GM12875 (cell line): ENCODE results near the gene PCBP3.

Experiments used
- H3K4me3 ChIP-seq: one replicate; pipeline ENCODE4 v1.5.1; 2011; ENCODE audit warnings: low read depth, low read length, control low read depth
- CTCF ChIP-seq: IDR thresholded peaks from 2 replicates; pipeline ENCODE4 v1.5.1; 2011; ENCODE audit warnings: low read depth, mild to moderate bottlenecking, control low read depth, inconsistent platforms, low read length, moderate library complexity, borderline replicate concordance; ENCODE audit not compliant: insufficient read depth

The PCBP3 gene

GRCh38 chr21:45864436-45864835 lies 220.9 kb downstream of the PCBP3 start:
- no peak overlapping the region for H3K4me3 ChIP-seq
- TF ChIP-seq CTCF = no peak

DNA sequence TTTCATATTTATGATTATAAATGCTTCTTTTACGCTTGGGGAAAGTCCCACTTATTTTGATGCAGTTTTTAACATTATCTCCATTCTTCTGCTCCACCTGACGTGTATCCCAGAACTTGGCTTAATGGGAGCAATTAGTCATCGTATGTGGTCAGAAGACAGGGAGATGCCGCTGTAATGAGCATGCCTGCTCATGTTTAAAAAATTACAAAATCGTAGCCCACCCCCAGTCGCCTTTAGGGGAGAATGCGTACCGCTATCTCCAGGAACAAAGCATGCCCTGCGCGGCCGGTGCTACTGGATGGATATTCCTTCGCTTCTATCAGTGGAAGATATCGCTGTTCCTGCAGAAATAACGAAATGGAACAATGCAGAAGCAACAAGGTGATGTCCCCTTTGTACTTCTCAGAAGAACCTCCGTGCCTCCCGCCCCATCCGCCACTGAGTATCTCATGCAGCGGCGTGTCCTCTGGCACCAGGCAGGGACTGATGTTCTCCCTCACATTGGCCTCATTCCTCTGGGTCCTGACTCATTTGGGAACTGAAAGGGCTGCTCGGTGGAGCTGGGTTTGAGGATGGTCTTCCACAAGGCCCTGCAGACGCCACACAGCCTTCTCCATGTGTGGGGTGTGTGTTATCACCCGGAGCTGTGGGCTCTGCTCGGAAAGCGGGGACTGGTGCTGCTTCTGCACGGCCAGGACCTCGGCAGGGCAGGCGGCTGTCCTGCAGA lies 221.7 kb downstream of the PCBP3 start:
- no peak for TF ChIP-seq CTCF
- H3K4me3 ChIP-seq = no peak overlapping the region

DNA sequence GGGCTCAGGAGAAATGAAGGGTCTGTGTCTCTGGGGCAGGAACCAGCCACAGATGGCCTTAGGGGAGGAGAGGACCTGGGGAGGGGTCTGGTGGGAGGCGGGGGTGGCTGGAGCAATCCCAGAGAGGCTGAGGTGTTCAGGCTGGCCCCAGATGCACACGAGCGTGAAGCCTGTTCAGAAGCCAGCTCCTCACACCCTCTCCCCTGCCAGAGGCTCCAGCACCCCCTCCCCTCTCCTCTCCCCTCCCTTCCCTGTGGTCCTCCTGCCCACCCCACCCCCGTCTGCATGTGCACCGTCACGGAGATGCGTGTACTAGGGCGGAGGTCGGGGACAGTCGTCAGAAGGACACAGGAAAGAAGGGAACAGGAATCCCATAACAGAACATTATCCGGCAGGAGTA lies 223.0 kb downstream of the PCBP3 start:
- no peak for TF ChIP-seq CTCF

GRCh38 chr21:45867041-45867666 lies 223.6 kb downstream of the PCBP3 start:
- no peak overlapping the region for H3K4me3 ChIP-seq
- TF ChIP-seq CTCF = no peak

More for the DNA sequence above, 223.0 kb downstream of the PCBP3 start:
- H3K4me3 ChIP-seq = no peak overlapping the region

GRCh38 chr21:45867671-45868081 lies 224.2 kb downstream of the PCBP3 start:
- TF ChIP-seq CTCF = no peak

DNA sequence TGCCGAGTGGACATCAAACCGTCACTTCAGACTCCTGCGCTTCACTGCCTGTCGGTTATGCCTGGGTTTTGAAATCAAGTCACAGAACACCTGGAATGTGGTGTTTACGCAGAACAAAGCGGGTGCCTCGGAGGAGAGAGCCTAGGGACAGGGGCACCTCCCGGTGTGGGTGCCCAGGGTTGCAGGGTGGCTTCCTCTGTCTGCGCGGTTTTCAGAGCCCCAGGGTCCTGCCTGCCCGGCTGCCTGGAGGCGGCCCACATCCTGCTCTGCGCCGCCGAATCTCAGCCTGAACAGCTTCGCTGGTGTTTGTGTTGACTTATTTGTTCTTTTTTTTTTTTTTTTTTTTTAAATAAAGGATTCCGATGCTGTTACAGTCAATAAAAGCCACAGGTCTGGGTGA lies 224.6 kb downstream of the PCBP3 start:
- TF ChIP-seq CTCF = no peak
- no peak overlapping the region for H3K4me3 ChIP-seq

More at GRCh38 chr21:45867671-45868081, 224.2 kb downstream of the PCBP3 start:
- no peak overlapping the region for H3K4me3 ChIP-seq

GRCh38 chr21:45868488-45868887 lies 225.0 kb downstream of the PCBP3 start:
- TF ChIP-seq CTCF = no peak
- H3K4me3 ChIP-seq = no peak overlapping the region
